ENCODE results near the gene CHST14.

Gene CHST14

DNA sequence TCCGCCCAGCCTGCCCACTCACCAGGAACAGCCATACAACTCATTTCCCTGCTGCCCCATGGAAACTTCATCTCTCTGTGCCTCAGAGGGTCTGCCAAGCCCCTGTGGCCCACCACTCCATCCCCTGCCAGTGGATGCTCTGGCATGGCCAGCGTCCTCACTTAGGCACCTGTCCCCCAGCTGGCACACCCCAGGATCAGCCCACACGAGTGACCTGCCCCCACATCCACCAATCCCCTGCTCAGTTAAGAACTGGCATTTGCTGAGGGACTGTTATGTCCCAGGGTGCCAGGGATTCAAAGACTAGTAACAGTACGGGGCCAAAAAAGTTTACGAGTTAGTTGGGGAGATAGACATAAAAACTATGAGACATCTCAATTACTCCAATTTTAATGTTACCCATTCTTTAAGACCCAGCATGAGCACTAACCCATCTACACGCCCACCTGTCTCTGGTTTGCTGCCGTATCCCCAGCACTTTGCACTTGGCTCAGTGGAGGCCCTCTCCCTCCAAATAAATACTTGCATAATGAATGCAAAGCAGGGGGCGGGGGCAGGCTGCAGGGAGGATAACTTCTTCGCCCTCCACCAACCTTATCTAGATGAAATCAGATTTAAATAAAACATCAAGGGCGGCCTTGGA is 41.6 kb upstream of the CHST14 start:
- Histone ChIP-seq H3K27me3 (ENCODE audit: control insufficient read depth, low read length) (peaks cover 33% of the 10 kb centered on the region), H3K9me2 (replicated peaks; ENCODE audit: control insufficient read depth, low read length) (no peaks in the 10 kb centered on the region), H3K9me3 (ENCODE audit: control insufficient read depth, insufficient read depth, low read length) (no peaks in the 10 kb centered on the region), H3K4me2 (ENCODE audit: low read length) (no peak overlapping the region), H3K4me3 (ENCODE audit: low read length) (no peak overlapping the region), H4K20me1 (ENCODE audit: control insufficient read depth, insufficient read depth, low read depth, low read length) (no peaks in the 10 kb centered on the region), H3K27ac (ENCODE audit: low read depth, low read length) (no peak overlapping the region), H3K36me3 (ENCODE audit: control insufficient read depth, low read length) (no peaks in the 10 kb centered on the region), H3K4me1 (ENCODE audit: control insufficient read depth, low read length) (no peaks in the 10 kb centered on the region), H3K79me2 (ENCODE audit: control insufficient read depth, low read length) (no peaks in the 10 kb centered on the region), H3F3A (ENCODE audit: control insufficient read depth, insufficient read depth) (no peaks in the 10 kb centered on the region)
- TF ChIP-seq EZH2phosphoT487 (IDR thresholded peaks at IDR 0.05; ENCODE audit: borderline replicate concordance, low read length), result no peak
- TF ChIP-seq, protein P1, sequence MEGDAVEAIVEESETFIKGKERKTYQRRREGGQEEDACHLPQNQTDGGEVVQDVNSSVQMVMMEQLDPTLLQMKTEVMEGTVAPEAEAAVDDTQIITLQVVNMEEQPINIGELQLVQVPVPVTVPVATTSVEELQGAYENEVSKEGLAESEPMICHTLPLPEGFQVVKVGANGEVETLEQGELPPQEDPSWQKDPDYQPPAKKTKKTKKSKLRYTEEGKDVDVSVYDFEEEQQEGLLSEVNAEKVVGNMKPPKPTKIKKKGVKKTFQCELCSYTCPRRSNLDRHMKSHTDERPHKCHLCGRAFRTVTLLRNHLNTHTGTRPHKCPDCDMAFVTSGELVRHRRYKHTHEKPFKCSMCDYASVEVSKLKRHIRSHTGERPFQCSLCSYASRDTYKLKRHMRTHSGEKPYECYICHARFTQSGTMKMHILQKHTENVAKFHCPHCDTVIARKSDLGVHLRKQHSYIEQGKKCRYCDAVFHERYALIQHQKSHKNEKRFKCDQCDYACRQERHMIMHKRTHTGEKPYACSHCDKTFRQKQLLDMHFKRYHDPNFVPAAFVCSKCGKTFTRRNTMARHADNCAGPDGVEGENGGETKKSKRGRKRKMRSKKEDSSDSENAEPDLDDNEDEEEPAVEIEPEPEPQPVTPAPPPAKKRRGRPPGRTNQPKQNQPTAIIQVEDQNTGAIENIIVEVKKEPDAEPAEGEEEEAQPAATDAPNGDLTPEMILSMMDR (IDR thresholded peaks at IDR 0.05; ENCODE audit: low read depth, low read length, poor library complexity, severe bottlenecking), result no peak

DNA sequence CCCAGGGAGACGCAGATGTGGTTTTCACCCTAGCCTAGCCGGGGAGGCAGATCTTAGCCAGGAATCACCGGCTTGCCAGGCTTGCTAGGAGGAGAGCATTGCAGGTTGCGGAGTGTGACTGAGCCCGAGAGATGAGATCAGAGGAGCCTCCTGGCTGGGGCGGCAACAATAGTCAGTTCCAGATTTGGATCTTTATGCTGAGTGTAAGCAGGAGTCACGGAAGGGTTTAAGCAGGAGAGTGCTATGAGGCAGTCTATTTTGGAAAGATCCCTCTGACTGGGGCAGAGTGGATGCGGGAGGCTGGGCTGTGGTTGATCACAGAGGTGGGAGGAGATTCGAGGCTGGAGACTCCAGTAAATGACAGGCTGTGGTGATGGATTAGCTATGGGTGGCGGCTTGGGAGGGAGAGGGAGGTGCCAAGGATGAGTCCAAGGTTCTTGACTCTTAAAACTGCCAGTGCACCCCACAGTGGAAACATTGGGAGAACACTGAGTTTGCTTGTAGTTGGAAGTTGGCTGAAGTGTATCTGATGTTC is 40.4 kb upstream of the CHST14 start:
- no peaks in the 10 kb centered on the region for H3K36me3 ChIP-seq (ENCODE audit: control insufficient read depth, low read length)
- TF ChIP-seq, protein P1 (IDR thresholded peaks at IDR 0.05; ENCODE audit: low read depth, low read length, poor library complexity, severe bottlenecking), result no peak
- TF ChIP-seq EZH2phosphoT487 (IDR thresholded peaks at IDR 0.05; ENCODE audit: borderline replicate concordance, low read length), result no peak
- no peaks in the 10 kb centered on the region for H3K9me2 ChIP-seq (replicated peaks; ENCODE audit: control insufficient read depth, low read length)
- no peak overlapping the region for H3K4me3 ChIP-seq (ENCODE audit: low read length)
- no peaks in the 10 kb centered on the region for H4K20me1 ChIP-seq (ENCODE audit: control insufficient read depth, insufficient read depth, low read depth, low read length)
- no peaks in the 10 kb centered on the region for H3K4me1 ChIP-seq (ENCODE audit: control insufficient read depth, low read length)
- no peak overlapping the region for H3K27ac ChIP-seq (ENCODE audit: low read depth, low read length)
- peaks cover 45% of the 10 kb centered on the region for H3K27me3 ChIP-seq (ENCODE audit: control insufficient read depth, low read length)
- no peaks in the 10 kb centered on the region for H3F3A ChIP-seq (ENCODE audit: control insufficient read depth, insufficient read depth)
- H3K4me2 ChIP-seq (ENCODE audit: low read length), result no peak overlapping the region
- no peaks in the 10 kb centered on the region for H3K9me3 ChIP-seq (ENCODE audit: control insufficient read depth, insufficient read depth, low read length)
- no peaks in the 10 kb centered on the region for H3K79me2 ChIP-seq (ENCODE audit: control insufficient read depth, low read length)

DNA sequence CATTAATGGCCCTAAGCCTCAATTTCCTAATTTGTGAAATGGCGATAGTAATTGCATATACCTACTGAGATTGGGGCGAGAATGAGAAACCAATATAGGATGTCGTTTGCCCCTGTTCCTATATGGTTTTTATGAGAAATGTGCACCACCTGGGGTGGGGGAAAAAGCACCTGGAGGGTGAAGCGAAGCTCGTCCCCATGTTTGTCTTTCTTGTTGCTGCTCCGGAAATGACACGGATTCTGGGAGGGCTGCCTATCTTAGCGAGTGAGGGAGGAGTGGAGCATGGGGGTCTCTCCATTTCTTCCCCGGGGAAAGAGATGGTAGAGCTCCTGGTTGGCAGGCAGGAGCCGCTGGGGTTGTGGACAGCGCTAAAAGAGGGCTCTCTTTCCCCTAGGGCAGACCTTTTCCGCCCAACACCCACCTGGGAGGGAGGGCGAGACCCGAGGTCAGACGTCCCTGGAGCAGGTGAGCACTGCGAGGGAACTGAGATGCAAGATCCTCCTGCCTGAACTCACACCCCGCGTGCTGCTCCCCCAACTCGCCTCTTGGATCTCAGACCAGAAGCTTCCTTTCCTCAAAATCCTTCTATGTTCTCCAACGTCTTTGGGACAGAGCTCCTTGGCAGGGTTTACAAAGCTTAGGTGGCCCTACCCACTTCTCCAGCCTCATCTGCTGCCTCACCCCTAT is 35.6 kb upstream of the CHST14 start:
- H3K27ac ChIP-seq (ENCODE audit: low read depth, low read length), result no peak overlapping the region
- no peaks in the 10 kb centered on the region for H3K9me3 ChIP-seq (ENCODE audit: control insufficient read depth, insufficient read depth, low read length)
- no peaks in the 10 kb centered on the region for H3F3A ChIP-seq (ENCODE audit: control insufficient read depth, insufficient read depth)
- no peak overlapping the region for H3K4me2 ChIP-seq (ENCODE audit: low read length)
- no peak overlapping the region for H3K4me3 ChIP-seq (ENCODE audit: low read length)
- no peak for TF ChIP-seq EZH2phosphoT487 (IDR thresholded peaks at IDR 0.05; ENCODE audit: borderline replicate concordance, low read length)
- TF ChIP-seq, protein P1 (IDR thresholded peaks at IDR 0.05; ENCODE audit: low read depth, low read length, poor library complexity, severe bottlenecking), result no peak
- no peaks in the 10 kb centered on the region for H3K79me2 ChIP-seq (ENCODE audit: control insufficient read depth, low read length)
- peaks cover 80% of the 10 kb centered on the region for H3K27me3 ChIP-seq (ENCODE audit: control insufficient read depth, low read length)
- peaks cover 21% of the 10 kb centered on the region for H3K4me1 ChIP-seq (ENCODE audit: control insufficient read depth, low read length)
- H3K9me2 ChIP-seq (replicated peaks; ENCODE audit: control insufficient read depth, low read length), result no peaks in the 10 kb centered on the region
- no peaks in the 10 kb centered on the region for H4K20me1 ChIP-seq (ENCODE audit: control insufficient read depth, insufficient read depth, low read depth, low read length)
- H3K36me3 ChIP-seq (ENCODE audit: control insufficient read depth, low read length), result no peaks in the 10 kb centered on the region

All from DOHH2 (cell line).